GM18505 (cell line): ENCODE measurements around the gene SCRN2.
A peak's percentile ranks its signal among the peaks of the same experiment; 100 is the strongest.

ENCODE experiments used
- ATAC-seq: cut with Tn5 transposase; IDR thresholded peaks from one replicate; pipeline ENCODE4 v1.9.1; 2021; ENCODE audit not compliant: unreplicated experiment
- POLR2A ChIP-seq: IDR thresholded peaks from 4 replicates; pipeline ENCODE4 v1.6.1; 2011; ENCODE audit warnings: borderline replicate concordance; ENCODE audit not compliant: insufficient read depth, insufficient read length; ENCODE audit errors: extremely low read depth

Gene SCRN2

DNA sequence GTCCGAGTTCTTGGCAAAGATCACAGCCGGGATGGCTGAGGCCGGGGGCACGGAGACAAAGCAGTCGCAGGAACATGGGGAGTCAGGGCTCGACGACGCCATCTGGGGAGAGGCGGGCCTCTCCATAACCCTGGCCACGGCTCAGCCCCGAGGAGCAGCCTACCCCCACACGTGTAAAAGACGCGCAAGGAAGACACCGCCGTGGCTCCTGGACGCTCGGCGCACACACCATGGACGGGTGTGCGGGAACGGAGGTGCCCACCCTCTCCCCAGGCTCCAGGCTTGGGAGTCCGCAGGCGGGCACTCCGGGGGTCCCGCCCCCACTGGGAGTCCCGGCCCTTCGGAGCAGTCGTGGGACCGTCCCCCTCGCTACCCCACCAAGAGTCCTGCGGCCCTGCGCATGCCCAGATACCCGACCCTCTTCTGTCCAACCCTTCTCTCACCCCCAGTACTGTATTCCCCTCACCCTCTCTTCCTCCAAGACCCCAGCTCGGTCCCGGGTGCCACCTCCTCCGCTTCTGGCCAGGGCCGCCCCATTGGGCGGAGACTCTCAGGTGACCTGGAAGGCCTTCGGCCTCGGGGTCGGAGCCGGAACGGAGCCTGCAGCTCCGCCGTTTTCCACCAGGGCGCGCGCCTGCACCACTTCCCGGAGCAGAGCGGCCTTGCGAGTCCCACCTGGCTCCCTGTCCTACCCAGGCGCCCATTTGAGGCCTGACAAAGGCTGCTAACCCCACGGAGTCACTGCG, at the start of gene SCRN2:
SCRN2 (minus strand) TSS at position 532 of the 746 bp plus-strand sequence; CDS start at position 102, 430 bp downstream.
- peak; percentile 76 for ATAC-seq
- peak; percentile 50 for TF ChIP-seq POLR2A

DNA sequence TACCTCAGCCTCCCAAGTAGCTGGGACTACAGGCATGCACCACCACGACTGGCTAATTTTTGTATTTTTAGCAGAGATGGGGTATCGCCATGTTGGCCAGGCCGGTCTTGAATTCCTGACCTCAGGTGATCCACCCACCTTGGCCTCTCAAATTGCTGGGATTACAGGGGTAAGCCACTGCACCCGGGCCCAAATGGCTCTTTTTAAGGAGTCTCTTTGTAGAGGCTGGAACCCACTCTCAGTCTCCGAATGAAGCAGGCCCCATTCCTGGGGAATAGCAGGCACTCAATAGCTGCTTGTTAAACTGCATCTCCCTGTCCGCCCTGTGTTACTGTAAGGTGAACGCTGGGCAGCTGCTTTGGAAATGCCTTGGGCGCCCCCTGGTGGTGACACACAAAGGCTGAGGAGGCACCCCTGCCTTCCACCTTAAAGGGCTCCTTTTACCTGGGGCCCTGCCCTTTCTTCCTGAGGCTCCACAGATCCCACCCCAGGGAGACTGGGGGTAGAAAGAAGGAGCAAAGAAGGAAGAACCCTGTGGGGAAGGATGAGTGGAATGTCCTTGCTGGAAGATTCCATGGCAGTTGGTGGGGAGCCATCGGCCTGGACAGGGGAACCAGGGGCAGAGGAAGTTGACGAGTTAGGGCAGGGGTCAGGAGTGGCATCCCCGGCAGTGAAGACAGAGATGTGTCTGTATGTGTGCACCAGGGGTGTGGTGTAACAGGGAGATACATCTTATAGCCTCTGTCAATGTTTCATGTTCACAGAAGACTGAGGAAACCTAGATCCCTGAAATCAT, 48.9 kb upstream of the SCRN2 start:
- no peak for ATAC-seq
- no peak for TF ChIP-seq POLR2A

DNA sequence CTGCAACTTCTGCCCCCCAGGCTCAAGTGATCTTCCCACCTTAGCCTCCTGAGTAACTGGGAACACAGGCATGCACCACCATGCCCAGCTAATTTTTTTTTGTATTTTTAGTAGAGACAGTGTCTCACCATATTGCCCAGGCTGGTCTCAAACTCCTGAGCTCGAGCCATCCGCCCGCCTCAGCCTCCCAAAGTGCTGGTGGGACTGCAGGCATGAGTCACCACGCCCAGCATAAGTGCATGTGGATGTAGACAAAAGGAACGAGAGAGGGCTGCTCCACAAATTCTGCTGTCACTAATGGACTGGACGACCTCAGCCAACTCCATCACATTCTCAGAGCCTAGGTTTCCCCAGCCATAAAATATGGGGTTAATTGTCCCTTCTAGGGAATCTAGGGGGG, 47.2 kb upstream of the SCRN2 start:
- no peak for TF ChIP-seq POLR2A
- no peak for ATAC-seq

DNA sequence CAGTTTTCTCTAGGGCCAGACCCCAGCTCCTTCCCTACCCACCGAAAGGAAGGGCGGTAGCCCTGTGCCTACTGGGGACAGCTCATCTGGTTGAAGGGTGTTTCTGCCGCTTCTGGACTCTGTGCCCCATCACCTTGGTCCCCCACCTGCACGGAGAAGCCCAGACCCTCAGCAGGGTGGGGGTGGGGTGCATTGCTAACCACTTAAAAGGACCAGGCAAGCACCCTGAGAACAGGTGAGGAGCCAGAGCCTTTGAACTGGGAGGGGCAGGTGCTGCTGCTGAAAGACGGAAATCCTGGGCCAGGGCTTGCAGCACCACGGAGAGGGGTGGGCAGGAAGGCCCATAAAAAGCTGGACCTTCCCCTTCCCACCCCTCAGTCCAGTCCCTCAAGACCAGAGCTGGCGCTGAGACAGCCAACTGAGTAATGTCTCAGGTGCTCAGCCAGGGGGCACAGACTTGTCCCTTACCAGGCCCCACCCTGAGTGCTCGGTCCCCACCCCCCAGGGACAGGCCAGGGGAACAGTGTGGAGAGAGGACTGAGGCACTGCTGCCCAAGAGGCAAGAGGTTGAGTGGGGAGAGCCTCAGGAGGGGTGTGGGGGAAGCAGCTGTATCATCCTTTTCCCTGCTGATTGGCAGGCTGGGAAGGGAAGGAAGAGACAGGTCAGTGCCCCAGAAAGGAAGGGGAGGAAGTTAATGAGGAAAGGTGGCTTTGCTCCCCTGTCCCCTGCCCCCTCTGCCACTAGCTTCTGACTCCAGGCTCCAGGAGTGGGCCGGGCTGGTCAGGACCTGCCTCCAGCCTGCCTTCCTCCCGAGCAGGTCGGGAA, 44.0 kb upstream of the SCRN2 start:
- TF ChIP-seq POLR2A: no peak
- ATAC-seq: no peak

DNA sequence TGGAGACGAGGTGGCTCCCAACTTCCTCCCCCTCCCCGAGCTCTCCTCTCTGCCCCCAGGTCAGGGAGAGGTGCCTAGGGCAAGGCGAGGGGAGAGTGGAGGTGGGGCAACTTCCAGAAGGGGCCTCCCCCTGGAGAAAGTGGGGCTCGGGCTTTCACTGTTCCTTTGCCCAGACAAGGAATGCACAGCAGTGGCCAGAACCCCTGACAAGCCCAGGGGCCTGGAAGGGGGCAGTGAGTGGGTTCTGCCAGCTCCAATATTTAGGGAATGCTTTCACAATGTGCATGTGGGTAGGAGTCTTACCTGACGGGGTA, 43.3 kb upstream of the SCRN2 start:
- ATAC-seq: no peak

DNA sequence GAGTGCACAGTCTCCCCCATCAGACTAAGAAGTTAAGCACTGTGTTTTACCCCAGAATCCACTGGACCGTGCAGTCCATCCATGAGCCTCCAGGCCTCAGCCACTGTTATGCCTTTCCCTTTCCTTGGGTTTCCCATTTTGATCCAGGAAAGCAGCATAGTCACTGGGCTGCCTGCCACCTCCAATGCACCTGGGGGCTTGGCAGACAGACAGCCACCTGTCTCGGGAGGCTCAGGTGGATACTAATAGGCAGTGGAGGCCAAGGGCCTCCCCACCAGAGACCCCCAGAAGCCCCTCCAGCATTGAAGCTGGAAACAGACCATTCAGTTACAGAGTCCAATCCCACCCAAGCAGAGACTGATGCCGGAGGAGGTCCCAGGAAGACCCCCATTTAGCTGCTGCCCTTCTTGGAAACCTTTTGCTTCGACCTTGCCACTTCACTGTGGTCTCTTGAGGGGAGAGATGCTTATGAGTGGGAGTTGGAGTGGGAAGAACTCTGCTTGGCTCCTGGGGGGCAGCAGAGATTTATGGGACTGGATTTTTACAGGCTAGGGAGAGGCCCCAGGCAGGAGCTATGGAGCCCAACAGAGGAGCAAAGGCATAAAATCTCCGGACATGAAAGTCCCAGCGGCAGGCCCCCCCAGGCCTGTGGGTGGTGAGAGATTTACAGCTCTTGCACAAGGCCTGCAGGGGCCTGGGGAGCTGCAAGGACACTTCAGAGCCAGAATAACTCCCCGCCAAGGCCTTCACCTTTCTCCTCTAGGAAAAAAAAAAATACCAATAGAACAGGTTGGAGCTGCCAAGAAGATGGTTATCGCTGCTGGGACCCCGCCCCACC, 42.7 kb upstream of the SCRN2 start:
- ATAC-seq: no peak
- TF ChIP-seq POLR2A: no peak

More for the DNA sequence above, 43.3 kb upstream of the SCRN2 start:
- TF ChIP-seq POLR2A: no peak

DNA sequence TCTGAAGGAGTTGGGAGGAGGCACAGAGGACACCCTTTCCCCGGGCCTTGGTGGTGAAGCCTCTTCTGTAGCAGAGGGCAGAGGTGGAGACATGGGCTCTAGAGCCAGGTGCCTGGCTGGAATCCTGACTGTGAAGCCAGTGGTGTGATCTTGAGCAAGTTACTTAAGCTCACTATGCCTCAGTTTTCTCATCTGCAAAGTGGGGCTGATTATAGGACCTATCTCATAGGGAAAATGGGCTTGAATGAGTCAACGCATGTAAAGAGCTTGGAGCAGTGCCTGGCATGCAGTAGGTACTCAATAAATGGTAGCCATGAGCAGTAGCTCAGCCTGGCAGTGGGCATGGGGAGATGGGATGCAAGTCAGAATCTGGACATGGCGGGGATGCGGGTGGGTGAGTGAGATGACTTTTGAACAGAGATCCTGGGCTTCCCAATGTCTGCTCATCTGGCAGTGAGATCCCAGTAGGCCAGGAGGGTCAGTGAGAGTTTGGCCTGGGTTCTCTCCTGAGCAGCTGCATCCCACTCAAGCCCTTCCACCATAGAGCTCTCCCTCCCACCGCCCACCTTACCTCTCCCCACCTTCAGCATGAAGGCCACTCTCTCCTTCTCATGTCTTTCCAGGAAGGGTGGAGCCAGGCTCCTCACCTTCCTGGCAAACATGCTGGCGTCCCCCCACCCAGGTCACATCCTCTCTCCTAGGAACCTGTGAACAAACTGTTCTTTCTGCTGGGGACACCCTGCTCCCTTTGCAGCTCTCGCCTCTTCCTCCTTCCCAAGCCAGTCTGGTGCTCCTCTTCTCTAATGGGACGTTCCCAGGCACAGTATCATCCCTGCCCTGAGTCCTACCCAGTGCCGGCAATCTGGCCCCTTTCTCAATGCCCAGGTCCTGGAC, 41.9 kb upstream of the SCRN2 start:
- TF ChIP-seq POLR2A: no peak
- no peak for ATAC-seq

DNA sequence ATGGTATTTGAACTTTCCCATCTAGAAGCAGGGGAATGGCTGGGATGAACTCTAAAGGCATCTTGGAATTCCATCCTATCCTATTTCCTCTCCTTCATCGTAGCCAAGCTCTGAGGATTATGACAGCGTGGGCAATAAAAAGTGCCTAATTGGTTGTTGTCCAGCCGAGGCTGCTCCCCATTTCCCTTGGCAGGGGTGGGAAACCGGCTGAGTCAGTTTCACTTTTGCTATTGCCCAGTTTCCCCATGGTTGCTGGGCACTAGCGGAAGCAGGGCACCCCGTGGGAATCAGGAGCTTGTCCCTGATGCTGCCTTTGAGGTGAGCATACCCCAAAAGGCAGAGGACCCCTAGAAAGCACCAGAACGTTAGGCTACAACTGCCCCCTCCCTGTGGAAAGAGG, 41.2 kb upstream of the SCRN2 start:
- TF ChIP-seq POLR2A: no peak
- ATAC-seq: no peak

DNA sequence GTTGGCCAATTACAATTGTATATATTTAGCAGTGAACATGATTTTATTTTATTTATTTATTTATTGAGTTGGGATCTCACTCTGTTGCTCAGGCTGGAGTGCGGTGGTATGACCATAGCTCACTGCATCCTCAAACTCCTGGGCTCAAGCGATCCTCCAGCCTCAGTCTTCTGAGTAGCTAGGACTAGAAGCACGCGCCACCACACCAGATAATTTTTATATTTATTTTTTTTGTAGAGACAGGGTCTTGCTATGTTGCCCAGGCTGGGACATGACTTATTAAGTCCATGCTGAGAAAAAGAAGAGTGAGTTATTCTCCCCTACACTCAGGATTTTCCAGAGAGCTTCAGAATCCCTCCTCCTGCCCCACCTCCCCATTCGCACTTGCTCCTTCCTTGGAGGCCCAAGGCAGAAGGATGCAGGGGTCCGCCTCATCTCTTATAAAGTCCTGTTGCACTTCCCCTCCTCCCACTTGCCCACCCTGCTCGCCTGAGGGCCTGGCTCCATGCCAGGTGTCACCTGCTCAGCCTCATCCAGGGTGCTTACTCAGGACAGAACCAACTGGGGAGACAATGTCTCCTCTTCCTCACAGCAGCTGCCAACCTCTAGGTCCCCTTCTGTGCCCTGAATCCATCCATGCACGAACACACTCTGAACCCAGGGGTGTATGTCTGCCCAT, 38.8 kb upstream of the SCRN2 start:
- no peak for ATAC-seq
- no peak for TF ChIP-seq POLR2A

DNA sequence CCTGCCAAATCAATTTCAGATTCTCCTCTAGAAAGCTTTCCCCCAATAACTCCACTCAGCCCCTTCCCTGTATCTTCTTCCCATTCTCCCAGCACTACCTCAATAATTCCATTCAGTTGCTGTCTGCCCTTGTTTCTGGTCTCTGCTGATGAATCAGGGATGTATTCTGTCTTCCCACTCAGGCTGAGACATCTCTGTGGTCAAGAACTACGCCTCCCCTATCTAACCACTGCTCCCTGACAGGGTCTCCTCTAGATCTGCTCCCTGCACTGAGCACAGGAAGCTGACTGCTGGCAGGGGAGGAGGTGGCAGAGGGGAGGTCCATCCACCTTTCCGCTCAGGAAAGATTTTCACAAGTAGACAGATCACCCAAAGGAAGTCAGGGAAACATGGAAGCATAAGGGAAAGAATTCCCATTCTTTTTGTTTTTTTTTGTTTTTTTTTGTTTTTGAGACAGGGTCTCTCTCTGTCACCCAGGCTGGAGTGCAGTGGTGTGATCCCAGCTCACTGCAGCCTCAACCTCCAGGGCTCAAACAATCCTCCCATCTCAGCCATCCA, 38.0 kb upstream of the SCRN2 start:
- ATAC-seq: no peak
- no peak for TF ChIP-seq POLR2A
